Mesenchymal stem cell (in vitro differentiated cells and primary cell): ENCODE results near the gene KCTD12.

Source experiments
- DNase-seq: peaks from one replicate; pipeline ENCODE4 v3.0.0-alpha.2; 2013
- H2AFZ ChIP-seq: one replicate; pipeline ENCODE4 v1.6.1; 2013; ENCODE audit warnings: low read depth, mild to moderate bottlenecking, control low read depth, inconsistent platforms, low read length, moderate library complexity
- H2AK5ac ChIP-seq: 2 replicates; pipeline ENCODE4 v1.6.1; 2013; ENCODE audit warnings: low read length, moderate library complexity, mild to moderate bottlenecking, inconsistent platforms; ENCODE audit not compliant: severe bottlenecking
- H2BK120ac ChIP-seq: one replicate; pipeline ENCODE4 v1.6.1; 2013; ENCODE audit warnings: low read depth, mild to moderate bottlenecking, inconsistent platforms, low read length, moderate library complexity
- H2BK12ac ChIP-seq, 2 experiments: one replicate each; pipeline ENCODE4 v1.6.1; 2013; ENCODE audit warnings: inconsistent platforms in 2 of 2, low read length in 2 of 2, mild to moderate bottlenecking in 2 of 2, moderate library complexity in 2 of 2, control low read depth in 1 of 2
- H2BK15ac ChIP-seq: one replicate; pipeline ENCODE4 v1.6.1; 2013; ENCODE audit warnings: mild to moderate bottlenecking, low read depth, inconsistent platforms; ENCODE audit not compliant: poor library complexity, severe bottlenecking
- H2BK5ac ChIP-seq: 2 replicates; pipeline ENCODE4 v1.6.1; 2013; ENCODE audit warnings: low read depth, mild to moderate bottlenecking, low read length, control low read depth, inconsistent platforms; ENCODE audit not compliant: poor library complexity, severe bottlenecking
- H3K14ac ChIP-seq, 2 experiments: one replicate each; pipeline ENCODE4 v1.6.1; 2013; ENCODE audit warnings: inconsistent platforms in 2 of 2, low read length in 2 of 2, control low read depth in 1 of 2, mild to moderate bottlenecking in 1 of 2, moderate library complexity in 1 of 2
- H3K18ac ChIP-seq, 2 experiments: one replicate each; pipeline ENCODE4 v1.6.1; 2013; ENCODE audit warnings: inconsistent platforms in 2 of 2, low read length in 2 of 2, control low read depth in 1 of 2, low read depth in 1 of 2, mild to moderate bottlenecking in 1 of 2
- H3K23ac ChIP-seq, 2 experiments: one replicate each; pipeline ENCODE4 v1.6.1; 2013; ENCODE audit warnings: inconsistent platforms in 2 of 2, low read length in 2 of 2, mild to moderate bottlenecking in 2 of 2, moderate library complexity in 2 of 2, control low read depth in 1 of 2
- H3K27ac ChIP-seq: 2 replicates; pipeline ENCODE4 v1.5.1; 2013; ENCODE audit warnings: mild to moderate bottlenecking, moderate library complexity, low read length, control low read depth, inconsistent platforms; ENCODE audit not compliant: poor library complexity, severe bottlenecking
- H3K27me3 ChIP-seq, 2 experiments: 2 replicates each; pipeline versions ENCODE4 v1.6.1 to v1.7.0; 2013; ENCODE audit warnings: low read length in 2 of 2, mild to moderate bottlenecking in 2 of 2, moderate library complexity in 2 of 2, control low read depth in 1 of 2, inconsistent platforms in 1 of 2; ENCODE audit not compliant: control insufficient read depth in 1 of 2, insufficient read depth in 1 of 2
- H3K36me3 ChIP-seq, 2 experiments: 2 replicates each; pipeline versions ENCODE4 v1.6.1 to v1.7.0; 2013; ENCODE audit warnings: low read length in 2 of 2, control low read depth in 1 of 2, inconsistent platforms in 1 of 2, low read depth in 1 of 2, mild to moderate bottlenecking in 1 of 2; ENCODE audit not compliant: insufficient read depth in 2 of 2, control insufficient read depth in 1 of 2
- H3K4ac ChIP-seq, 2 experiments: one replicate each; pipeline ENCODE4 v1.6.1; 2013; ENCODE audit warnings: inconsistent platforms in 2 of 2, low read length in 2 of 2, mild to moderate bottlenecking in 2 of 2, moderate library complexity in 2 of 2, control low read depth in 1 of 2, low read depth in 1 of 2
- H3K4me1 ChIP-seq: 2 replicates; pipeline ENCODE4 v1.6.1; 2013; ENCODE audit warnings: low read depth, low read length, control low read depth; ENCODE audit not compliant: control insufficient read depth, insufficient read depth
- H3K4me2 ChIP-seq: 2 replicates; pipeline ENCODE4 v1.6.1; 2013; ENCODE audit warnings: low read length, mild to moderate bottlenecking, inconsistent platforms; ENCODE audit not compliant: poor library complexity, severe bottlenecking
- H3K4me3 ChIP-seq, 2 experiments: 2 replicates each; pipeline versions ENCODE4 v1.5.1 to v1.7.0; 2013; ENCODE audit warnings: low read length in 2 of 2, mild to moderate bottlenecking in 2 of 2, control low read depth in 1 of 2, low read depth in 1 of 2; ENCODE audit not compliant: insufficient read depth in 1 of 2
- H3K79me1 ChIP-seq: replicated peaks from 2 replicates; pipeline ENCODE4 v1.6.1; 2013; ENCODE audit warnings: mild to moderate bottlenecking, control low read depth, low read length, inconsistent platforms; ENCODE audit not compliant: poor library complexity, severe bottlenecking
- H3K9ac ChIP-seq: 2 replicates; pipeline ENCODE4 v1.7.0; 2013; ENCODE audit warnings: mild to moderate bottlenecking, low read length, moderate library complexity
- H3K9me3 ChIP-seq: 2 replicates; pipeline ENCODE4 v1.7.0; 2013; ENCODE audit warnings: mild to moderate bottlenecking, low read length; ENCODE audit not compliant: control insufficient read depth
- H4K8ac ChIP-seq: one replicate; pipeline ENCODE4 v1.6.1; 2013; ENCODE audit warnings: inconsistent platforms, mild to moderate bottlenecking, low read length, moderate library complexity
- H4K91ac ChIP-seq: one replicate; pipeline ENCODE4 v1.6.1; 2013; ENCODE audit warnings: mild to moderate bottlenecking, low read length, inconsistent platforms
- WGBS: methylation state at CpG from one replicate; pipeline ENCODE4 v1.1.7; 2013; ENCODE audit warnings: mixed read lengths; 5-methylcytosine and 5-hydroxymethylcytosine counted together

Gene KCTD12

DNA sequence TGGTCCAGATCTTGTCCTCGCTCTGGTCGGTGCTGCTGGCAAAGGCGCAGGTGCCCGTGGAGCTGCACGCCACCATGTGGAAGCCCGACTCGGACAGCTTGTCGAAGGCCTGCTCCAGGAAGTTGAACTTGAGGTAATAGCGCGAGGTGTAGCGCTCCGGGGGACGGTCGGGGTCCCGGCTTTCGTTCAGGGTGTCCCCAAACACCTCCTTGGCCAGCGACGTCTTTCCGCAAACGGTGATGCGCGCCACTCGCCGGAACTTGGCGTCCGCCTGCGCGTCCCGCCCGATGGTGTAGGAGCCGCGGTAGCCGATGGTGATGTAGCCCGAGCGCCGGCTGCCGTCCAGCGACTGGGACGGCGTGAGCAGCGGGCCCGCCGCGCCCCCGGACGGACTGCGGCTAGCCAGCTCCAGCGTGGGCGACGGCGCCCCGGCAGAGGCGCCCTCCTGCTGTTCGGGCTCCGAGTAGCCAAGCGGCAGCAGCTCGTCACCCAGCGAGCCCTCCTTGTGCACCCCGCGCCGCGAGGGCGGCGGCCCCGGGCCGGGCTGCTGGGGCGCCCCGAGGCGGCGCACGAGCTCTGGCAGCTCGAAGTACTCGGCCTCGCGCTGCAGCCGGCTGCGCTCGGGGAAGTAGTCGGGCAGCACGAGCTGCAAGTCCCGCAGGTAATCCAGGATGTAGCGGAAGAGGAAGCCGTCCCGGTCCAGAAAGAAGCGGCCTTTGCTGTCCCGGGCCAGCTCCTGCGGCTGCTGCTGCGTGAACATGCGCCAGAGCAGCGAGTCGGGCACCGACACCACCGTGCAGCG lies 801 bp downstream of the KCTD12 start:
- Histone ChIP-seq H3K18ac (peak overlapping the region; percentile 90 to 98), H3K14ac (peak overlapping the region in 1 of 2 experiments; percentile 96), H3K4me2 (peak overlapping the region; percentile 96), H3K9me3 (no peaks in the 10 kb centered on the region), H3K23ac (peak overlapping the region in 1 of 2 experiments; percentile 77), H3K4me3 (peak overlapping the region; percentile 88 to 95), H3K79me1 (peaks cover 4% of the 10 kb centered on the region), H2BK120ac (peak overlapping the region; percentile 51), H2BK12ac (peak overlapping the region; percentile 40 to 90), H2AFZ (peak overlapping the region; percentile 92), H3K4ac (peak overlapping the region; percentile 48 to 95), H2BK5ac (no peak overlapping the region), H3K27ac (peak overlapping the region; percentile 6), H3K4me1 (peaks cover 12% of the 10 kb centered on the region), H3K27me3 (peaks cover 0 to 4% of the 10 kb centered on the region in 2 experiments), H4K91ac (peak overlapping the region; percentile 52), H3K9ac (peak overlapping the region; percentile 91), H2AK5ac (no peak overlapping the region), H2BK15ac (peak overlapping the region; percentile 9), H4K8ac (peak overlapping the region; percentile 60), H3K36me3 (peaks cover 0 to 20% of the 10 kb centered on the region in 2 experiments)
- under 1% methylated on average over 94 of the region's 94 CpGs for WGBS
- DNase-seq: peak; percentile 82

DNA sequence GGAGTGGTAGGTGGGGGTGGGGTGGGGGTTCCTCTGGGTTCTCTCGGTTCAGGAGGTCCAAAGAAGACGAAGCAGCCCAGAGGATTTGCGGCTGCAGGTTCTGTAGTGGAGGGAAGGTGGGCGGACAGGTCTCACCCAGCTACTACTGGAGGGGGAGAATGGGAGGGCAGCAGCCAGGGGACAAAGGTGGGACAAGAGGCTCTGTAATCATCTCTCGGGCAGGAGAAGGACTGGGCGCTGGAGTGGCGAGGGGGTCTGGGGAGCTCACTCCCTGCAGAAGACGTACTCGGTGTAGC lies 1.4 kb downstream of the KCTD12 start:
- H4K8ac ChIP-seq: peak overlapping the region; percentile 55
- peak overlapping the region; percentile 91 for H3K9ac ChIP-seq
- peak overlapping the region in 1 of 2 experiments; percentile 94 for H3K14ac ChIP-seq
- H2AK5ac ChIP-seq: no peak overlapping the region
- H2AFZ ChIP-seq: no peak overlapping the region
- peak overlapping the region in 1 of 2 experiments; percentile 61 for H2BK12ac ChIP-seq
- H3K4ac ChIP-seq: peak overlapping the region in 1 of 2 experiments; percentile 63
- peak overlapping the region; percentile 45 for H2BK120ac ChIP-seq
- H2BK15ac ChIP-seq: peak overlapping the region; percentile 30
- no peak overlapping the region for H4K91ac ChIP-seq
- peak overlapping the region; percentile 88 to 95 for H3K4me3 ChIP-seq
- peaks cover 0 to 21% of the 10 kb centered on the region in 2 experiments for H3K36me3 ChIP-seq
- 17% methylated on average over 9 of the region's 9 CpGs for WGBS
- H3K9me3 ChIP-seq: no peaks in the 10 kb centered on the region
- no peak overlapping the region for H3K27ac ChIP-seq
- peaks cover 12% of the 10 kb centered on the region for H3K4me1 ChIP-seq
- peaks cover 4% of the 10 kb centered on the region for H3K79me1 ChIP-seq
- H3K23ac ChIP-seq: peak overlapping the region in 1 of 2 experiments; percentile 77
- peak overlapping the region; percentile 96 for H3K4me2 ChIP-seq
- peaks cover 0 to 4% of the 10 kb centered on the region in 2 experiments for H3K27me3 ChIP-seq
- no peak for DNase-seq
- H3K18ac ChIP-seq: peak overlapping the region in 1 of 2 experiments; percentile 98
- no peak overlapping the region for H2BK5ac ChIP-seq

DNA sequence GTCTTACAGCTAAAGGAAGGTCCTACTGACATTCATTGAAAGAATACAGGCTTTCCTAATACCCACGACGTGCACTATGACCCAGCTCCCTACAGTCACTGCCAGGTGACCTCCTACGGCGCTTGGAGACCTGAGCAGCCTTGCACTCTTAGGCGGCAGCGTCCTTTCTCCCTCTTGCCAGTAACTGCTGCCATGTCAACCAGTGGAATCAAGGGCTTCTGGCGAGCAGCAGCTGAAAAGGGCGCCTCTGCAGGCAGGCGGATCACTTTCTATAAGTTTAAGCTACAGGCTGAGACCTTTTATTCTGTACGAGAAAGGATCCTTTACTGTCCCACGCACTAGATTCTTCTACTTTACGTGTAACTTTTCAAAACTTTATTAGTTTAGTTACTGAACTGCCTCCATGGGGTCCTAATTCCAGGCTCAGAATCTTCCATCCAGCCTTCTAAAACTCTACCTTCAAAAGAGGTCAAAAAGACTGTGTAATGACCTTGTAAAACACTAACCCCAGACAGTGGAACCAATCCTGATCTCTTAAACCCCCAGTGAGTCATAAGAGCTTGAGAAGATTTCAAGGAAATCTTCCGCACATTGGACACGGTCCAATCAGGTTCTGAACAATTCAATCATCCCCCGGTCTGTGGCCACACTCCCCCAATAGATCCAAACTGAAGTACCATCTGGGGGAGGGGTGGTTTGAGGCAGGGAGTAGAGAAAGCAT lies 1.9 kb downstream of the KCTD12 start:
- Histone ChIP-seq H2BK15ac (peak overlapping the region; percentile 30), H2AFZ (no peak overlapping the region), H3K4ac (peak overlapping the region in 1 of 2 experiments; percentile 63), H2BK12ac (peak overlapping the region in 1 of 2 experiments; percentile 81), H3K23ac (peak overlapping the region in 1 of 2 experiments; percentile 79), H3K9me3 (no peaks in the 10 kb centered on the region), H2BK5ac (no peak overlapping the region), H3K4me2 (peak overlapping the region; percentile 96), H3K14ac (peak overlapping the region in 1 of 2 experiments; percentile 86), H3K4me3 (peak overlapping the region; percentile 88 to 95), H3K4me1 (peaks cover 12% of the 10 kb centered on the region), H3K79me1 (peaks cover 4% of the 10 kb centered on the region), H3K36me3 (peaks cover 0 to 21% of the 10 kb centered on the region in 2 experiments), H3K27ac (no peak overlapping the region), H4K91ac (peak overlapping the region; percentile 18), H4K8ac (peak overlapping the region; percentile 55), H3K9ac (peak overlapping the region; percentile 91), H2AK5ac (no peak overlapping the region), H3K18ac (peak overlapping the region in 1 of 2 experiments; percentile 98), H3K27me3 (peaks cover 0 to 4% of the 10 kb centered on the region in 2 experiments), H2BK120ac (peak overlapping the region; percentile 45)
- DNase-seq: peak; percentile 59
- WGBS: 39% methylated on average over 12 of the region's 15 CpGs

DNA sequence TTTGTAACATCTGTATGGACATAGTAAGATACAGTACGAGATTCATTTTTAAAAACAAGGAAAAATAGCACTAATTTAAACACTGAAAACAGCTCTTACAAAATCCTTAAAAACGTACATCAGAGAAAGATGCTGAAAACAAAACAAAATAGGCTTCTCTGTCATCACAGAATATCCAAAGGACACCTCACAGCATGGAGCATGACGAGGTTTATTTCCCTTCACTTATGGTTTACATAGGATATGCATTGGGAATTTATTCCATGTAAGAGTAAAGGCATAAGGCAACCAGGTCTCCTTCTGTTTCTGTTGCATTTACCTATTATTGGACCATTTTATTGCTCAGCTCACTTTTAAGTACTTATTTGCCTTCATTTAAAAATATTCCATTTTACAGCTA lies 3.0 kb downstream of the KCTD12 start:
- Histone ChIP-seq H2BK120ac (no peak overlapping the region), H3K4me3 (peak overlapping the region in 1 of 2 experiments; percentile 95), H4K8ac (no peak overlapping the region), H2AK5ac (no peak overlapping the region), H3K18ac (no peak overlapping the region), H3K4me1 (peaks cover 12% of the 10 kb centered on the region), H3K9ac (peak overlapping the region; percentile 91), H3K4me2 (peak overlapping the region; percentile 44), H3K27ac (no peak overlapping the region), H2BK15ac (no peak overlapping the region), H4K91ac (no peak overlapping the region), H2AFZ (no peak overlapping the region), H3K14ac (no peak overlapping the region), H3K27me3 (no peaks in the 10 kb centered on the region), H3K4ac (no peak overlapping the region), H2BK12ac (no peak overlapping the region), H3K79me1 (peaks cover 4% of the 10 kb centered on the region), H3K23ac (no peak overlapping the region), H3K36me3 (peaks cover 0 to 21% of the 10 kb centered on the region in 2 experiments), H3K9me3 (no peaks in the 10 kb centered on the region), H2BK5ac (no peak overlapping the region)
- 81% methylated on average over 2 of the region's 3 CpGs for WGBS
- DNase-seq: no peak
